Transverse colon (tissue), 4 donors: ENCODE data around the gene FAM114A1. TPM values are rescaled to one million over a fixed set of nuclear protein-coding genes. Genes with fewer than 3 reads are reported as not detected.
A peak's percentile ranks its signal among the peaks of the same experiment; 100 is the strongest.

Experiments used
- DNase-seq: peaks from one replicate; pipeline ENCODE4 v3.0.0-alpha.2; 2019
- H3K27ac ChIP-seq, 4 donors: fragments of 200-600 bp; sonication (generic); 2 replicates each; pipeline ENCODE4 v1.5.1; 2016 to 2018; ENCODE audit warnings: inconsistent platforms in 4 of 4
- H3K27me3 ChIP-seq: fragments of 200-600 bp; sonication (generic); 2 replicates; pipeline ENCODE4 v1.5.1; 2017; ENCODE audit warnings: inconsistent platforms
- H3K36me3 ChIP-seq, 4 donors: fragments of 200-600 bp; sonication (generic); 2 replicates each; pipeline ENCODE4 v1.5.1; 2017 to 2019; ENCODE audit warnings: inconsistent platforms in 4 of 4
- H3K4me1 ChIP-seq, 4 donors: fragments of 200-600 bp; sonication (generic); 2 replicates each; pipeline ENCODE4 v1.5.1; 2017 to 2020; ENCODE audit warnings: inconsistent platforms in 4 of 4
- H3K4me3 ChIP-seq, 4 donors: fragments of 200-600 bp; sonication (generic); 1 replicate in 1 of 4; 2 replicates in 3 of 4; pipeline versions ENCODE4 v1.5.1 to v1.6.1; 2017 to 2019; ENCODE audit warnings: inconsistent platforms in 4 of 4
- H3K9me3 ChIP-seq, 2 donors: fragments of 200-600 bp; sonication (generic); 2 replicates each; pipeline ENCODE4 v1.5.1; 2017 to 2019; ENCODE audit warnings: inconsistent platforms in 2 of 2
- CTCF ChIP-seq, 5 experiments: fragments of 200-600 bp in 3 of 5; fragments of 450-650 bp in 2 of 5; sonication (generic) in 3 of 5; IDR thresholded peaks; 1 replicate in 2 of 5; 2 replicates in 3 of 5; pipeline ENCODE4 v1.5.1; 2016 to 2017; ENCODE audit warnings: antibody characterized with exemption in 5 of 5, inconsistent platforms in 3 of 5, mild to moderate bottlenecking in 2 of 5, moderate library complexity in 1 of 5
- EP300 ChIP-seq: sonication (generic); formaldehyde crosslinking; IDR thresholded peaks from one replicate; pipeline ENCODE4 v1.6.1; 2017; ENCODE audit warnings: antibody characterized with exemption, low read depth
- POLR2A ChIP-seq: fragments of 450-650 bp; IDR thresholded peaks from one replicate; pipeline ENCODE4 v1.6.1; 2016; ENCODE audit warnings: antibody characterized with exemption, mild to moderate bottlenecking, moderate library complexity
- POLR2AphosphoS5 ChIP-seq, 3 donors: sonication (generic); formaldehyde crosslinking; IDR thresholded peaks; one replicate each; pipeline ENCODE4 v1.6.1; 2016; ENCODE audit warnings: antibody characterized with exemption in 3 of 3
- WGBS, 2 donors: methylation state at CpG; one replicate each; pipeline ENCODE4 v1.1.5; 2018; ENCODE audit warnings: low coverage in 1 of 2; 5-methylcytosine and 5-hydroxymethylcytosine counted together
- in situ Hi-C, 4 donors: fragments of 200-750 bp; cut with MboI; loops; one replicate each; pipeline versions ENCODE4 v1.15.0 to v1.15.1; 2017; ENCODE audit warnings: low sequenced_read_pairs in 3 of 4, low pct_ligation_motif_present in 1 of 4, low pct_unique_long_range_greater_than_20kb in 1 of 4
- intact Hi-C: fragments of 100-400 bp; cut with DNase I; formaldehyde crosslinking; loops from one replicate; pipeline ENCODE4 v1.15.1; 2023; ENCODE audit warnings: low total_unique reads
- total RNA-seq, 4 donors: library from RNA; depleted of rRNA; stranded (reverse); fragments of >200 nt; gene quantifications; one replicate each; pipeline ENCODE4 v1.1.0, GENCODE V29; 2016

Gene FAM114A1
- total RNA-seq, 4 donors from 2014 or later: 52.4 to 121 (median 115) TPM

- TF ChIP-seq POLR2A: no peak
- TF ChIP-seq POLR2AphosphoS5 (IDR thresholded peaks at IDR 0.05): no peak
- no peak for TF ChIP-seq CTCF (IDR thresholded peaks at IDR 0.05)
- no peak for TF ChIP-seq EP300
- 94 to 97% methylated on average over 7 of the region's 7 CpGs for WGBS, 2 donors
- no peak overlapping the region for H3K27ac ChIP-seq
- no peak for DNase-seq
- H3K4me3 ChIP-seq: no peak overlapping the region
- in situ Hi-C loops: loop anchor here in 1 of 4 donors (10.0 kb wide), 1 partner anchor 95 kb away; no protein-coding TSS in a partner anchor
- no peaks in the 10 kb centered on the region for H3K36me3 ChIP-seq
- no peaks in the 10 kb centered on the region for H3K27me3 ChIP-seq
- H3K4me1 ChIP-seq: peaks cover 3 to 19% (median 7%) of the 10 kb centered on the region in 4 donors
- no peaks in the 10 kb centered on the region for H3K9me3 ChIP-seq
- intact Hi-C loops: no loop called here
These were observed 8.1 kb upstream of the FAM114A1 start for GRCh38 chr4:38859501-38859900.

GRCh38 chr4:38860788-38861424 is 6.7 kb upstream of the FAM114A1 start:
- DNase-seq: peak; percentile 67
- in situ Hi-C loops: loop anchor here in 1 of 4 donors (5.0 kb wide), 1 partner anchor 104 kb away; no protein-coding TSS in a partner anchor
- TF ChIP-seq POLR2A (no peak), EP300 (no peak), POLR2AphosphoS5 (IDR thresholded peaks at IDR 0.05) (no peak), CTCF (IDR thresholded peaks at IDR 0.05) (peak; percentile 51 to 75 (median 61))
- H3K36me3 ChIP-seq: no peaks in the 10 kb centered on the region
- H3K27me3 ChIP-seq: no peaks in the 10 kb centered on the region
- intact Hi-C loops: no loop called here
- no peak overlapping the region for H3K4me3 ChIP-seq
- 33 to 41% methylated on average over 4 to 5 of the region's 5 CpGs for WGBS, 2 donors
- H3K4me1 ChIP-seq: peaks cover 0 to 31% (median 8%) of the 10 kb centered on the region in 4 donors
- no peaks in the 10 kb centered on the region for H3K9me3 ChIP-seq
- no peak overlapping the region for H3K27ac ChIP-seq

DNA sequence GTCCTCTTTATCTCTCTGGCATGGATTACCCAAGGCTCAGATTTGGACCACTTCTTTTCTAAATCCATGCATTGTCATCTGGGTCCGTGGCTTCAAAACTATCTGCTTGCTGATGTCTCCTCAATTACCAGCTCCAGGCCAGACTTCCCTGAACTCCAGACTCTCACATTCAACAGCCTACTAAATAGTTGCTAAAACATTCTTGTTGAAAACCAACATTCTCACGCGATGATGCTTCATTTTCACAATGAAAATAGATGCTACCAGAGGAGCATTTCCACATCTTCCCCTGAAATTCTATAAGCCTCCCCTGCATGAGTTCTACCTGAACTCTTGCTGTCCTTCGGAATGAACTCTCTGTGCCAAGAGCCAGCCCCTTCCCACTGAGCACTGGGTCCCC is 5.8 kb upstream of the FAM114A1 start:
- no peak for DNase-seq
- no peaks in the 10 kb centered on the region for H3K9me3 ChIP-seq
- TF ChIP-seq EP300 (no peak), POLR2A (no peak)
- H3K4me3 ChIP-seq: no peak overlapping the region
- in situ Hi-C loops (loop anchor here in 1 of 4 donors (5.0 kb wide), 1 partner anchor 104 kb away; no protein-coding TSS in a partner anchor), intact Hi-C loops (no loop called here)
- no peaks in the 10 kb centered on the region for H3K36me3 ChIP-seq
- peaks cover 1 to 35% (median 12%) of the 10 kb centered on the region in 4 donors for H3K4me1 ChIP-seq
- H3K27me3 ChIP-seq: no peaks in the 10 kb centered on the region
- 91% methylated on average over 4 of the region's 4 CpGs; no CpG with 5 or more reads in 1 of the 2 donors for WGBS, 2 donors
- H3K27ac ChIP-seq: no peak overlapping the region

GRCh38 chr4:38865445-38865844 is 2.2 kb upstream of the FAM114A1 start:
- 42 to 75% methylated on average over 2 to 6 of the region's 6 CpGs for WGBS, 2 donors

More at GRCh38 chr4:38865445-38865844, 2.2 kb upstream of the FAM114A1 start:
- H3K4me1 ChIP-seq: peaks cover 0 to 47% (median 28%) of the 10 kb centered on the region in 4 donors
- peak; percentile 43 for TF ChIP-seq POLR2A
- peak in 2 of 3 donors; percentile 54 to 57 for TF ChIP-seq POLR2AphosphoS5 (IDR thresholded peaks at IDR 0.05)
- no peak for TF ChIP-seq CTCF (IDR thresholded peaks at IDR 0.05)
- TF ChIP-seq EP300: no peak
- H3K9me3 ChIP-seq: no peaks in the 10 kb centered on the region
- H3K27ac ChIP-seq: peak overlapping the region; percentile 81 to 97 (median 88)
- DNase-seq: peak; percentile 61
- in situ Hi-C loops: no loop called here
- no peak overlapping the region for H3K4me3 ChIP-seq
- H3K27me3 ChIP-seq: no peaks in the 10 kb centered on the region
- intact Hi-C loops: no loop called here
- no peaks in the 10 kb centered on the region for H3K36me3 ChIP-seq
